NCI-H146 treated with DMSO at 0.1 percent for 48 hours (cell line): Measurements from ENCODE around the gene MDC1.
"Not testable (repeated sequence)": the region's sequence is repeated elsewhere in the genome, so short reads cannot be mapped to it uniquely, and the experiment has no call there.

ENCODE experiments used
- DNase-seq: peaks from one replicate; lab custom pipeline; 2025; ENCODE audit not compliant: unreplicated experiment; lab: John Stamatoyannopoulos, UW

MDC1 gene

DNA sequence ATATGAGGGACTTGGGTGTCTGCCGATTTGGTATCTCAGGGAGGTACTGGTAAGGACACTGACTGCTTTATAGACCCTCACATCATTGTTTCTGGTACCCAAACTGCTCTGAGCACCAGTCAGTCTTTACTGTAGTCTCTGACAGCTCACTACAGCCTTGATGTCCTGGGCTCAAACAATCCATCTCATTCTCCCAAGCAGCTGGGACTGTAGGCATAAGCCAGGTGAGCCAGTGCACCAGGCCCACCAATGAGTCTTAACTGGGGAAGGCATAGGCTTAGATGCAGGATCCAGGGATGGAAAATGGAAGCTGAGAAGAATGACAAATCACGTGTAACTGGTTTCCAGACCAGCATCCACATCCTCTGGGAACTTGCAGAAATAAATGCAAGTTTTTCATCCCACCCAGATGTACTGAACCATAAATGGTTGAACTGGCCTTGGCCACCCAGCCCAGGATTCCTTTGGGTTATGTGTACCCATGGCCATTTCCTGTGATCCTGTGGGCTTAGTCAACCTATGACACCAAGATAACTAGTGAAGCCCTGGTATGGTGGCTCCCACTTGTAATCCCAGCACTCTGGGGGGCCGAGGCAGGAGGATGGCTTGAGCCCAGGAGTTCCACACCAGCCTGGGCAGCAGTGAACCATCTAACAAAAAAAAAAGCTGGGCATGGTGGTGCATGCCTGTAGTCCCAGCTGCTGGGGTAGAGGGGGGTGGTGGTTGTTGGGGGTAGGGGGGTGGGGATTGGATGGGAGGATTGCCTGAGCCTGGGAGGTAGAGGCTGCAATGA is 8.8 kb upstream of the MDC1 start:
- no peak for DNase-seq

GRCh38 chr6:30724906-30725667 is 8.0 kb upstream of the MDC1 start:
- no peak for DNase-seq

DNA sequence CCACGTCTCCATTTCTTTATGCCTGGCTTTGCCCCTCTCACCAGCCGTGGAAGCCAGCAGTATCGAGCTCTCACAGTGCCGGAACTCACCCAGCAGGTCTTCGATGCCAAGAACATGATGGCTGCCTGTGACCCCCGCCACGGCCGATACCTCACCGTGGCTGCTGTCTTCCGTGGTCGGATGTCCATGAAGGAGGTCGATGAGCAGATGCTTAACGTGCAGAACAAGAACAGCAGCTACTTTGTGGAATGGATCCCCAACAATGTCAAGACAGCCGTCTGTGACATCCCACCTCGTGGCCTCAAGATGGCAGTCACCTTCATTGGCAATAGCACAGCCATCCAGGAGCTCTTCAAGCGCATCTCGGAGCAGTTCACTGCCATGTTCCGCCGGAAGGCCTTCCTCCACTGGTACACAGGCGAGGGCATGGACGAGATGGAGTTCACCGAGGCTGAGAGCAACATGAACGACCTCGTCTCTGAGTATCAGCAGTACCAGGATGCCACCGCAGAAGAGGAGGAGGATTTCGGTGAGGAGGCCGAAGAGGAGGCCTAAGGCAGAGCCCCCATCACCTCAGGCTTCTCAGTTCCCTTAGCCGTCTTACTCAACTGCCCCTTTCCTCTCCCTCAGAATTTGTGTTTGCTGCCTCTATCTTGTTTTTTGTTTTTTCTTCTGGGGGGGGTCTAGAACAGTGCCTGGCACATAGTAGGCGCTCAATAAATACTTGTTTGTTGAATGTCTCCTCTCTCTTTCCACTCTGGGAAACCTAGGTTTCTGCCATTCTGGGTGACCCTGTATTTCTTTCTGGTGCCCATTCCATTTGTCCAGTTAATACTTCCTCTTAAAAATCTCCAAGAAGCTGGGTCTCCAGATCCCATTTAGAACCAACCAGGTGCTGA is 7.0 kb upstream of the MDC1 start:
- not testable (repeated sequence) for DNase-seq

DNA sequence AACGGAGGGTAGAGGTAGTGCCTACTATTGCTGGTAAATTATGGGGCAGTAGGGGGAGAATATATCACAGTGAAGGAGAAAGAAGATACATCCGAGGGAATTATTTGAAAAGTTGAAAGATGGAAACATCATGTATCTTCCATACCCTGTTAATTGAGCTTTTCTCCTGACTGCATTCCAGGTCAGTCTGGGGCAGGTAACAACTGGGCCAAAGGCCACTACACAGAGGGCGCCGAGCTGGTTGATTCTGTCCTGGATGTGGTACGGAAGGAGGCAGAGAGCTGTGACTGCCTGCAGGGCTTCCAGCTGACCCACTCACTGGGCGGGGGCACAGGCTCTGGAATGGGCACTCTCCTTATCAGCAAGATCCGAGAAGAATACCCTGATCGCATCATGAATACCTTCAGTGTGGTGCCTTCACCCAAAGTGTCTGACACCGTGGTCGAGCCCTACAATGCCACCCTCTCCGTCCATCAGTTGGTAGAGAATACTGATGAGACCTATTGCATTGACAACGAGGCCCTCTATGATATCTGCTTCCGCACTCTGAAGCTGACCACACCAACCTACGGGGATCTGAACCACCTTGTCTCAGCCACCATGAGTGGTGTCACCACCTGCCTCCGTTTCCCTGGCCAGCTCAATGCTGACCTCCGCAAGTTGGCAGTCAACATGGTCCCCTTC is 6.2 kb upstream of the MDC1 start:
- not testable (repeated sequence) for DNase-seq

DNA sequence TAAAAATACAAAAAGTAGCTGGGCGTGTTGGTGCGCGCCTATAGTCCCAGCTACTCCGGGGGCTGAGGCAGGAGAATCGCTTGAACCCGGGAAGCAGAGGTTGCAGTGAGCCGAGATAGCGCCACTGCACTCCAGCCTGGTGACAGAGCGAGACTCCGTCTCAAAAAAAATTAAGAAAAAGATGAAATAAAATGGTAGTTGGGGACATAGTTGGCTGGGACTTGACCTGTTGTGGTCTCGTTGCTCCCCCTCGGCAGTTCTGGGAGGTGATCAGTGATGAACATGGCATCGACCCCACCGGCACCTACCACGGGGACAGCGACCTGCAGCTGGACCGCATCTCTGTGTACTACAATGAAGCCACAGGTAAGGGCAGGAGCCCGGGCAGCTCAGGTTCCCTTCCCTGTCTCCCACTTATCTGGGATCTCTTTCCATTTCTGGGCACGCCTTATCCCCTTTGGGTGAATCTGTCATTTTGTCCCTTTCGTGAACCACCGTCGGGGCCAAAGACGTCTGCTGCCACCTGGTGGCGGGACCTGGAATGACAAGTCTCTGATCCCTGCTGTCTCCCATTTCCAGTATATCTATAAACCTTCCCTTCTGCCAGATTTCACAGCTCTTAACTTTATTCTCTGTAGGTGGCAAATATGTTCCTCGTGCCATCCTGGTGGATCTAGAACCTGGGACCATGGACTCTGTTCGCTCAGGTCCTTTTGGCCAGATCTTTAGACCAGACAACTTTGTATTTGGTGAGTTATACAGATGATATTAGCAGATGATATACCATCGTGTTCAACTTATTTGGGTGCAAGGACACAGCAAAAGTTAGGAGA is 5.4 kb upstream of the MDC1 start:
- peak; percentile 37 for DNase-seq

DNA sequence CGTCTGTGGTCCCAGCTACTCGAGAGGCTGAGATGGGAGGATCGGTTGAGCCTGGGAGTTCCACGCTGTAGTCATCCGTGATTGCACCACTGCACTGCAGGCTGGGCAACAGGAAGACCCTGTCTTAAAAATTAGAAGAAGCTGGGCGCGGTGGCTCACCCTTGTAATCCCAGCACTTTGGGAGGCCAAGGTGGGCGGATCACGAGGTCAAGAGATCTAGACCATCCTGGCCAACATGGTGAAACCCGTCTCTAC is 4.9 kb upstream of the MDC1 start:
- DNase-seq, result not testable (repeated sequence)

DNA sequence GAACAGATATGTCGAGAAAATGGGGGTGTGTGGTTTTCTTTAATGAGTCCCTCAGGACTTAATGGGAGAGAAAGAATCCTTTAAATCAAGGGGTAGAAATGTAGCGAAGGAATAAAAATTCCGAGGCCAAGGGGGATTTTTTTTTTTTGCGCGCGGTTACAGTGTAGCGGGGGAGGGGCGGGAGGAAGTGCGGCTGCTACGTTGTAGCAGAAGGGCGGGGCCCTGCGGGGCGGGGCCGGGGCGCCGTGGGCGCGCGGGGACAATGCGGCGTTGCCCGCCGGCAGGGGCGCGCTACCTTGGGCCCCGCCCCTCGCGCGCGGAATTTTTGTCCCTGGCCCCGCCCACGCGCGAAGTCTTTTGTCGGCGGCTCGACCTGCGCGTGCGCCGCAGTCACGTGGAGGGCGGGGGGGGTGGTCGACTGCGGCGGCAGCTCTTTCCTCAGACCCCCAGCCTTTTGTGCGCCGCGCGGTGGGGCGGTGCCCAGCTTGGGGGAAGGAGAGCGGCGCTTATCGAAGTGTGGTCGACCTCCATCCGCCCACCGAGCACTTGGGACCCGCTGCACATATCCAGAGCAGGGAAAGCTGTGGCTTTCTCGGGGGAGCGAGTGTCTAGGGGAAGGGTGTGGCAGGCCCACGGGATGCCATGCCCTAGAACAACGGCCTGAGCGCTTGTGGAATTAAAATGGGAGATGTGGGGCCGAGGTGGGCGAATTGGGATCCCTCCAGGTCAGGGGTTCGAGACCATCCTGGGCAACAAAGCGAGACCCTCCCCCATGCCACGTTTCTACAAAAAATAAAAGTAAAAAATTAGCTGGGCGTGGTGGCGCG is 4.3 kb upstream of the MDC1 start:
- peak; percentile 72 for DNase-seq

DNA sequence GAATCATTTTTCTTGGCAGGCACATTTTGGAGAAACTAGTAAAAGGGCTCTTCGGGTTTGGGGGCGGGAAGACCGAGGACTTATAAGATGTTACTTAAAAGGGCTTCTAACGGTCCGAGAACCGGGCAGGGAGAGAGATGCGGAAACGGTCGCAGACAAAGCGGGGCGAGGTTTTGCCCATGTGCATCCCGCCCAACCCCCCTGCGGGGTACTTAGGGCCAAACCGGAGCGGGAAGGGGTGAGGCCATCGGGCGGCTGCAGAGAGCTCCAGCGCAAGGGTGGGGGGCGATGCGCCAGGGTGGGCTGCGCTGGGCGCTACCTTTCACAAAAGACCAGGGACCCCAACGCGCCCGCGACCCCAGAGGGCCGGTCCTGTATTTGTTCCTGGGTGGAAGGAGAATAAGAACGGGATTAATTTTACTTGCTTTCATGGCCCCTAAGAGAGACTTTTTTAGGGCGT is 3.7 kb upstream of the MDC1 start:
- peak; percentile 53 for DNase-seq

GRCh38 chr6:30719791-30720737 is 3.0 kb upstream of the MDC1 start, which contains the start of gene TUBB:
TUBB (plus strand) TSS chr6:30720352; CDS start chr6:30720507, 155 bp downstream.
- peak; percentile 94 for DNase-seq

DNA sequence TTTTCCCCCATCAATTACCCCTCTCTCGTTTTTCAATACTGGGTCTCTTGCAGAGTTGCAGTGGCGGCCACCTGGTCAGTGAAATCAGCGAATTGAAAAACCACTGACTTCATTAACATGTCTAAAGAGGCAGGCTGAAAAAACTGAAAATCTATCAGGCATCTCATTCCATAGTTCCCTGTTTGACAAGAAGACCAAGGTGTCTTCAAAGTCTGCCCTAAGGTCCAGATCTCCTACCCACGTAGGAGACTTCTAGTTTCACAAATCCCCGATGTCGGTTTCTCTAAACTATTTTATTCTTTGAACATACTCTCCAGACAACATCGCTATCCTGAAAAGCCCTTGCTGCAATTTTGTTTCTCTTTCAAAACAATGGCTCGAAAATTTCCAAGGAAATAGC is 2.3 kb upstream of the MDC1 start:
- peak; percentile 50 for DNase-seq

DNA sequence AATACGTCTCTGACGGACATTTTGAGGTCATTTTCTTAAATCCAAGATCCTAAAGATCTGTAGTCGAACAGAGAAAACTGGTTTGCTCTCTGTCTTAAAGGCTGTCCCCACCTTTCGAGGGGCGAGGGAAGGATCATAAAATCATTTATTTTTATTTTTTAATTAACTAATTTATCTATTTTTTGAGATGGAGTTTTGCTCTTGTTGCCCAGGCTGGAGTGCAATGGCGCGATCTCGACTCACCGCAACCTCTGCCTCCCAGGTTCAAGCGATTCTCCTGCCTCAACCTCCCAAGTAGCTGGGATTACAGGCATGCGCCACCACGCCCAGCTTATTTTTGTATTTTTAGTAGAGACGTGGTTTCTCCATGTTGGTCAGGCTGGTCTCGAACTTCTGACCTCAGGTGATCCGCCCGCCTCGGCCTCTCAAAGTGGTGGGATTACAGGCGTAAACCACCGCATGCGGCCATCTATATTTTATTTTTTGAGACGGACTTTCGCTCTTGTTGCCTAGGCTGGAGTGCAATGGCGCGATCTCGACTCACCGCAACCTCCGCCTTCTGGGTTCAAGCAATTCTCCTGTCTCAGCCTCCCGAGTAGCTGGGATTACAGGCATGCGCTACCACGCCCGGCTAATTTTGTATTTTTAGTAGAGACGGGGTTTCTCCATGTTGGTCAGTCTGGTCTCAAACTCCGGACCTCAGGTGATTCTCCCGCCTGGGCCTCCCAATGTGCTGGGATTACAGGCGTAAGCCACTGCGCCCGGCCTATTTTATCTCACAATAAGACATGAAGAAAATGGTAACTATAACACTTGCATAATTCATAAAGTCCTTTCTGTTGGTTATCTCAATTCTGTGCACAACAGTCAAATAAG is 1.0 kb upstream of the MDC1 start:
- not testable (repeated sequence) for DNase-seq

GRCh38 chr6:30716879-30717128 is 277 bp downstream of the MDC1 start:
- no peak for DNase-seq

- no peak for DNase-seq
Observed at GRCh38 chr6:30714263-30714662, 2.8 kb downstream of the MDC1 start.

GRCh38 chr6:30712441-30712945 is 4.6 kb downstream of the MDC1 start:
- no peak for DNase-seq

DNA sequence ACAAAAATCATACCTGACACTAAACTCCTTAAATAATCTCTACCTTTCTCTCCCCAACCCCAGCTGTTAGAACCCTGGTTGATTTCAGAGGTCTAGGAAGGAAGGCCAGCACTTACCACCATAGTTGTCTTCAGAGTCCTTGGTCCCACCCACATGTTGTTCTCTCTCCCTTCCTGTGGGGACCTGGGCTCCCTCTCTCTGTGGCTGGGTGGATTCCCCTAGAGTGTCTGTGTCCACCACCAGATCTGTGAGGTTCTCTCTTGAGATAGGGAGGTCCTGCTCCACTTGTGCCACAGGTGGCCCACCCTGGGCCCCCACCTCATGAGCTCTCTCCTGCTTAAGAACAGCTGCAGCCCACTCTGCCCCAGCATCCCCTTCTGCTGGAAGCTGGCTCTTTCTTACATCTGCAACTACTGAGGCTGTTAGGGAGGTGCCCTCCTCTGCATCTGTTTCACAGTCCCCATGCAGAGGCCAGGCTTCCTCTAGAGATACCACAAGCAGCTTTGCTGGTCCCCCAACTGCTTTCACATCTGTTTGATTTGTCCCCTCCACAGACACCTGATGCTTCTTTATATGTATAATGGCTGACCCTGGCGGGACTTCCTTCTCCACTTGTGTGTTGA is 5.2 kb downstream of the MDC1 start:
- no peak for DNase-seq

GRCh38 chr6:30709101-30709868 is 7.8 kb downstream of the MDC1 start:
- DNase-seq, result no peak
